ENCODE data around the gene GALNT14. TPM values are rescaled to one million over a fixed set of nuclear protein-coding genes. Genes with fewer than 3 reads are reported as not detected.
A peak's percentile ranks its signal among the peaks of the same experiment; 100 is the strongest.

GALNT14 gene
- polyA plus RNA-seq, 6 donors from 2014 or later = 0.45 to 1.4 (median 0.64) TPM; not detected in 2

DNA sequence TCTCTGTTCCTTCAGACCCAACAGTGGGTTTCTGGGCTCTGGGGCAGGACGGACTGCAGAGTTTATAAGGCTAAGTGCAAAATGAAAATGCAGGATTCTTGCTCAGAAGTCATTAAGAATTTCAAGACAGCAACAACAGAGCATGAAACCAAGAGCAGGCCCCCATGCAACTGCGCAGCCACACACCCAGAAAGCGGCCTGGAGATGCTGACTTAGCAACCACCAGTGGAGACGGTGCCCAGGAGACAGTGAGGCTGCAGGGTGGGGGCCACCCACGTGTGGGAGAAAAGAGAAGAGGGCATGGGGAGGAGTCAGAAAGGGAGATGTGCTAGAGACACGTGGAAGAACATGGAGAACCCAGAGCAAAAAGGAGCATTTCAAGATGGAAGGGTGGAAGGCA is 66.5 kb downstream of the GALNT14 start:
- ATAC-seq (ENCODE audit: low read depth in 2 of 2) (no peak), DNase-seq (no peak)
- H3K4me3 Mint-ChIP-seq = no peak overlapping the region
- H3K27me3 Mint-ChIP-seq = no peaks in the 10 kb centered on the region
- H3K36me3 Mint-ChIP-seq = no peaks in the 10 kb centered on the region
- H3K27ac Mint-ChIP-seq = peak overlapping the region in 1 of 6 donors; percentile 90
- H3K4me1 Mint-ChIP-seq = peaks cover 0 to 3% (median 0%) of the 10 kb centered on the region in 3 donors
- H3K9me3 Mint-ChIP-seq = no peaks in the 10 kb centered on the region

DNA sequence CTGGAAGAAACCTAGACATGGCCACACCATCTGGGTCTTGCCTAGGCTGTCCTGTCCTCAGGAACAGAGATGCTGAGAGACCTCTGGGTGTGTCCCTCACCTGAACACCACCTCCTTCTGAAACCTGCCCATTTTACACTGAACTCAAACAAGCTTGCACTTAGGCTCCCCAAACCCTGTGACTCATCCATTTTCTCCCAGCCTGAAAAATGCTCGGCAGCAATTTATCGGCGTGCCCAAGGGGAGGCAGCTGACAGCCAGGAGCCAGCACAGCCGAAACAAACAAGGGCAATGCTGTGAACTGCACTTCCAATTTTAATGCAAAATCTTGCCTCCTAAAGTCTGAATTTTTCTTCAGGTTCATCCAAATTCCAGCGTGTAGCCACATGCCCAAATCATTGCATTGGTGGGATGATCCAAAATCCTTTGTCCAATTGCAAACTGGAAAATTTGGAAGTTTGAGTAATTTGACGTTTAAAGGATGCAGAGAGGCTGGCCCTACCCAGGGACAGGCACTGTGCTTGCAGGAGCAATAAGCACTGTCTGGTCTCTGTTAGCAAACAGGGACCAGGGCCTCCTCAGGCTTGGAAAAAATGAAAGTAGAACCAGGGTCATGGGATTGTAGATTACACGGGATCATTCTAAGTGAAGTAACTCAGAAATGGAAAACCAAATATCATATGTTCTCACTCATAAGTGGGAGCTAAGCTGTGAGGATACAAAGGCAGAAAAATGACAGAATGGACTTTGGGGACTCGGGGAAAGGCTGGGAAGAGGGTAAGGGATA is 67.7 kb downstream of the GALNT14 start:
- H3K36me3 Mint-ChIP-seq = no peaks in the 10 kb centered on the region
- ATAC-seq (ENCODE audit: low read depth in 2 of 2) = no peak
- H3K27ac Mint-ChIP-seq = peak overlapping the region in 2 of 6 donors; percentile 27 to 49
- H3K9me3 Mint-ChIP-seq = no peaks in the 10 kb centered on the region
- DNase-seq = no peak
- peaks cover 0 to 3% (median 0%) of the 10 kb centered on the region in 3 donors for H3K4me1 Mint-ChIP-seq
- no peaks in the 10 kb centered on the region for H3K27me3 Mint-ChIP-seq
- no peak overlapping the region for H3K4me3 Mint-ChIP-seq

DNA sequence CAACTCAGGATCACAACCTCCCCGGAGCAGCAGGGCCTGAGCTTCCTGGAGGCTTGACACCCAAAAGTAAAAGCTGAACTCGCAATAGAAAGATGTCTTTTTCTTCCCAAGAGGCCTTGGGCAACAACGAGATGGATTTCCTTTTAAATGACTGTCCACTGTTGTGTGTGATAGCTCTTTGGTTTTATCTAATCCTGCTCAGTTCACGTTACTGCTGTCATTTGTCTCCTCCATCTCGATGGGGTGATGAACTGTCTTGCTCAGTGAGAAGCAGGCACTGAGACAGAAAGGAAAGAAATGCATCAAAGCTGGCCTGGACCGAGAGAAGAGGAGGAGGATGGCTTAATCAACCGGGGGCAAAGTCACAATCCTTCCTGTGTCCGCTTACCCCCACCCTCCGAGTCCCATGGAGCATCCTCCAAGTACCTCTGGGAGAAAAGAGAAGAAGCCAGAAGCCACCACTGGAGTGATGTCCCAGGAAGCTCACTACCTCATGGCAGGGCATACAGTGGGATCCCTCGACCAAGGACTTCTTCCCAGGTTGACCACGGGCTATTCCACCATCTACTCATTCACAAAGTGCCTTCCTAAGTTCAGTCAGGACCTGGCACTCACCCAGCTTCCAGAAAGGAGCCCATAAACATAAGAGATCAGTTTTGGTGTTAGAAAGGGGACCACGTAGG is 68.5 kb downstream of the GALNT14 start:
- peaks cover 0 to 3% (median 0%) of the 10 kb centered on the region in 3 donors for H3K4me1 Mint-ChIP-seq
- H3K36me3 Mint-ChIP-seq = no peaks in the 10 kb centered on the region
- peak overlapping the region in 1 of 6 donors; percentile 21 for H3K27ac Mint-ChIP-seq
- ATAC-seq (ENCODE audit: low read depth in 2 of 2) (no peak), DNase-seq (no peak)
- H3K27me3 Mint-ChIP-seq = no peaks in the 10 kb centered on the region
- H3K4me3 Mint-ChIP-seq = no peak overlapping the region
- H3K9me3 Mint-ChIP-seq = no peaks in the 10 kb centered on the region

DNA sequence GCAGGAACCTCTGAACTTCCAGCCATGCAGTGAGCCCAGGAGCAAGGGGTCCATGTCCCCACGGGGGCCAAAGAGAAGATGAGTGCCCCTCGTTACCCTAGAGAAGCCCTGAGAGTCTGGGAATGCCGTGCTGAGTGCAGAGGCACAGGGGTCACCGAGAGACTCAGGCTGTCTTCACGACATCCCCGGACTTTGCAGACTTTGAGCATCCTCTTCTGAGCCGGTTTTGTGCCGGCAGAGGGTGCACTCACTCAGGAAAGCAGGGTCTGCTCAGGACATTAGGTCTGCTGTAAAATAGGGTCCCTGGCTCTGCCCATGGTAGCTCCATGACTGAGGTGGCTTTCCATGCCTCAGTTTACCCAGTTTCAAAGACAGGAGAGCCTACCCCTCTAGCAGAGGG is 71.0 kb downstream of the GALNT14 start:
- DNase-seq (no peak), ATAC-seq (ENCODE audit: low read depth in 2 of 2) (no peak)
- Mint-ChIP-seq H3K27ac (no peak overlapping the region), H3K9me3 (peaks cover 0 to 5% (median 0%) of the 10 kb centered on the region in 7 donors), H3K4me1 (peaks cover 0 to 3% (median 0%) of the 10 kb centered on the region in 3 donors), H3K36me3 (no peaks in the 10 kb centered on the region), H3K4me3 (no peak overlapping the region), H3K27me3 (no peaks in the 10 kb centered on the region)

DNA sequence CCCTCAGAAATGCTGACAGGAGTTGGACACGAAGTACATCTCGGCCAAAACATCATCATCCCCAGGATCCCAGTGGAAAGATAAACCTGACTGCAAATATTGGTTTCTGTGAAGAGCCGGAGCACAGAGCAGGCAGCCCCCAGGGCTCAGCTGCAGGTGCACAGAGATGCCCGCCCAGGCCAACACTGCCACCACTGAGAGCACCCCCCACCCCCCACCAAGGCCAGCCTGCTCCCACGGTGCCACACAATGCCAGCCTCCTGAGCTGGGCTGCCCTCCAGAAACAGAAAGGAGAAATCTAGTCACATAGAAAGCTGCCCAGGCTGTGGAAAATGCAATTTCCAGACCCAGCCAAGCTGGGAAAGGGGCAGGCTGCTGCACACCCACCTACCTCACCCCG is 71.7 kb downstream of the GALNT14 start:
- H3K27me3 Mint-ChIP-seq = no peaks in the 10 kb centered on the region
- no peak overlapping the region for H3K27ac Mint-ChIP-seq
- no peaks in the 10 kb centered on the region for H3K36me3 Mint-ChIP-seq
- no peak for ATAC-seq (ENCODE audit: low read depth in 2 of 2)
- H3K4me1 Mint-ChIP-seq = no peaks in the 10 kb centered on the region
- peaks cover 0 to 5% (median 0%) of the 10 kb centered on the region in 7 donors for H3K9me3 Mint-ChIP-seq
- H3K4me3 Mint-ChIP-seq = no peak overlapping the region
- DNase-seq = no peak

DNA sequence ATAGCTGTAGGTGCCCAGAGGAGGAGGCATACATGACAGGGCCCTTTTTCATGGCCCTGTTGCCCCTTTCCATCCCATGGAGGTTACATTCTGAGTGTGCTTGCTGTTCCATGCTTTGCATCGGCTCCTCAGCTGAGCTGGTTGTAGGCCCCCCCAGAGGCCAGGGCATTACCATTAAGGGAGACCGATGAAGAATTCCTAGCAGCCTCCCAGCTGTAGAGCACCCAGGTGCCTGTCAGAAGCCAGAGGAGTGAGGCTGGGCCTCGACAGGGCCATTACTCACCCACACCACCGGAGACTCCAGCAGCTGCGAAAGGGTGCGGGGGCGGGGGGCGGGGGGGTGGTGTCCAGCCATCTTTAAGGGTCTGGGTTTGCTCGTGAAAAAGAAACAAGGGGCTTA is 72.2 kb downstream of the GALNT14 start:
- no peak for ATAC-seq (ENCODE audit: low read depth in 2 of 2)
- no peak for DNase-seq
- H3K4me3 Mint-ChIP-seq = no peak overlapping the region
- H3K27me3 Mint-ChIP-seq = no peaks in the 10 kb centered on the region
- H3K4me1 Mint-ChIP-seq = no peaks in the 10 kb centered on the region
- no peak overlapping the region for H3K27ac Mint-ChIP-seq
- H3K9me3 Mint-ChIP-seq = peaks cover 0 to 5% (median 0%) of the 10 kb centered on the region in 7 donors
- H3K36me3 Mint-ChIP-seq = no peaks in the 10 kb centered on the region

DNA sequence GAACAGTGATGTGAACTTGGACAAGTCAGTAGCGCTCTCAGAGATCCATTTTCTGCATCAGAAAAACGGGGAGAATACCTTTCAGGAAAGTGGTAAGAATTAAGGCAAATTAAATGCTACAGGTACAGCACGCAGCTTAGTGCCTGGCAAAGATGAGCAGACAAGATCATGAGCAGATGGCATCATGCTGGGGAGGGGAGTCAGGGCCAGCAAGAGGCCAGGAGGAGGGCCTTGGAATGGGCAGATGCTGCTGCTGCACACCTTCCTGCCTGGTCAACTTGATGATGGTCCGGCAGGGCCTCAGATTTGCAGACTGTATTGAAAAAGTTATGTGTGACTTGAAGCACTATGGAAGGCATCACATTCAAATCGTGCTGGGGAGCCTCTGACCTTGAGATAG is 72.9 kb downstream of the GALNT14 start:
- no peaks in the 10 kb centered on the region for H3K36me3 Mint-ChIP-seq
- H3K9me3 Mint-ChIP-seq = peaks cover 0 to 5% (median 2%) of the 10 kb centered on the region in 7 donors
- no peak overlapping the region for H3K27ac Mint-ChIP-seq
- ATAC-seq (ENCODE audit: low read depth in 2 of 2) = no peak
- H3K4me1 Mint-ChIP-seq = no peaks in the 10 kb centered on the region
- H3K27me3 Mint-ChIP-seq = no peaks in the 10 kb centered on the region
- DNase-seq = no peak
- H3K4me3 Mint-ChIP-seq = no peak overlapping the region

DNA sequence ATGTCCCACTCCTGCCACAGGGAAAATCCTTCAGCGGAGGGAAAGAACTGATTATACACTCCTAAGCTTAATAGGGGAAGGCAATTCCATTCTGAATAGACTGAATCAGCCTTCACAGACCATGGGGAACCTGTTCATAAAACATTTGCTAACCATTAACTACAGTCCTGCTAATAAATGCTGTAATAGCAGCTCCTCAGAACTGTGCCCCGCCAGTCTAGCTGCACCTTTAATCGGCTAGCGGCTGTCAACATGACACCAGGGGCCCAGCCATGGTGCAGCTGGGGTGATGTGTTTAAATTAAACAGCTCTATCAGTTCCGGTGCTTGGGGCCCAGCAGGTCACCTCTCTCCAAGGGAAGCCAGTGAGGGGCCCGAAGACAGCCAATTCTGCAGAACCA is 77.8 kb downstream of the GALNT14 start:
- no peak overlapping the region for H3K27ac Mint-ChIP-seq
- DNase-seq = no peak
- no peak overlapping the region for H3K4me3 Mint-ChIP-seq
- H3K9me3 Mint-ChIP-seq = peaks cover 0 to 5% (median 2%) of the 10 kb centered on the region in 7 donors
- no peaks in the 10 kb centered on the region for H3K27me3 Mint-ChIP-seq
- ATAC-seq (ENCODE audit: low read depth in 2 of 2) = no peak
- no peaks in the 10 kb centered on the region for H3K4me1 Mint-ChIP-seq
- no peaks in the 10 kb centered on the region for H3K36me3 Mint-ChIP-seq

DNA sequence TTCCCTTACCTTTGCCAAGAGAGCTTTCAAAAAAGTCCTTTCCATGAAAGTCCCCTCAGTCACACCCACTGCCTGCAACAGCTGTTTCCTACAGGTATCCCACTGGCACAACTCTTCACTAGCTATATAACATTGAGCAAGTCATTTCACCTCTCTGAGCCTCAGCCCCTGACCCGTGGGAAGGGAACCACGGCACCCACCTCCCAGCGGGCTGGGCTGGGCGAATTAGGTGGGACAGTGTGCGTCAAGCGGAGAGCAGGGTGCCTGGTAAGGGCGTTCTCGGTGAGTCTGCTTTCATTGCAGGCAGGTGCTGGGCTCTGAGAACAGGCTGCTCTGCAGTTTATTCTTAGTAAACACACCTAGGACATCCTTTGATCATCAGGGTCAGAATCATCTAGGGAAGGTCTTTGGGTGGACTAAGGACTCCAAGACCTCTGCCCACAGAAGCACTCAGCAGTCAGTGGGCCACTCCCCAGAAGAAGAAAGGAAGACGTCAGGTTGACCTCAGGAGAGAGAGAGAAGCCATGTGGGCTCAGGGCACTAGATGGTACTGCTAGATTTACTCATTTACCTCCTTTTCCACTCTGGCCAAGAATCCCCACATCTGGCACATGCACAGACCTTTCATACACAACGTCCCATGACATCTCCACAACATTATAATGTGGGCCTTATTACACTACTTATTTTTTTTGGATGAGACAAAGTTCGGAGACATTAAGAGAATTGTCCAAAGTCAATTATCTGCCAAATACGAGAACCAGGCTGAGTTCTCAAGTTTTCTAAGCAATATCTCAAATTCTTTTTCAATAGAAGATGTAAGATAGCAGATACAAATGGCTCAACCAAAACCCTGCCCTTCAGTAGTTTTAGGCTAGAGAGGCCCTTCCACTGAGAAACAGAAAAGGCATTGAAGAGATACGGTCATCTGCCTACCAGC is 79.9 kb downstream of the GALNT14 start:
- no peak for DNase-seq
- H3K36me3 Mint-ChIP-seq = no peaks in the 10 kb centered on the region
- no peak for ATAC-seq (ENCODE audit: low read depth in 2 of 2)
- H3K27me3 Mint-ChIP-seq = no peaks in the 10 kb centered on the region
- H3K9me3 Mint-ChIP-seq = peaks cover 0 to 5% (median 0%) of the 10 kb centered on the region in 7 donors
- H3K4me3 Mint-ChIP-seq = no peak overlapping the region
- H3K4me1 Mint-ChIP-seq = no peaks in the 10 kb centered on the region
- H3K27ac Mint-ChIP-seq = peak overlapping the region in 1 of 6 donors; percentile 50

DNA sequence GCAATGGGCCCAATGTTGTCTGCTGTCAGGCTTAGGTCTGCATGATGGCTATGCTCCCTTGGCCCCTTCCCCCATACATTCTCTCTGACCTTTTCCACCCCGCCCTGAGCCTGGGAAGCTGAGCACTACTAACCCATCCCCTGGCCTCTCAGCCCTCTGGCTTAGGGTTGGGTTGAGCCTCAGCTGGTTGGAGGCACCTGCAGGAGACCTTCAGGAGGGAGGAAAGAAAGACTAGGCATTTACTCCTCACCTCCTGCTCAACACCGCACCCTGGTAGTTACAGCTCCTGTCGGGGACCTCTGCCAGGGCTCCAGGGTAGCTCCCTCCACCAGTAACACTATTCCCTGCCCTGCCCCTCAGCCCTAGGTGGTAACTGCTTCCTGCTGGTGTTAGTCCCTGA is 80.5 kb downstream of the GALNT14 start:
- peak overlapping the region in 1 of 6 donors; percentile 50 for H3K27ac Mint-ChIP-seq
- no peak overlapping the region for H3K4me3 Mint-ChIP-seq
- H3K36me3 Mint-ChIP-seq = no peaks in the 10 kb centered on the region
- H3K4me1 Mint-ChIP-seq = no peaks in the 10 kb centered on the region
- DNase-seq (no peak), ATAC-seq (ENCODE audit: low read depth in 2 of 2) (no peak)
- H3K9me3 Mint-ChIP-seq = peaks cover 0 to 4% (median 0%) of the 10 kb centered on the region in 7 donors
- H3K27me3 Mint-ChIP-seq = no peaks in the 10 kb centered on the region

DNA sequence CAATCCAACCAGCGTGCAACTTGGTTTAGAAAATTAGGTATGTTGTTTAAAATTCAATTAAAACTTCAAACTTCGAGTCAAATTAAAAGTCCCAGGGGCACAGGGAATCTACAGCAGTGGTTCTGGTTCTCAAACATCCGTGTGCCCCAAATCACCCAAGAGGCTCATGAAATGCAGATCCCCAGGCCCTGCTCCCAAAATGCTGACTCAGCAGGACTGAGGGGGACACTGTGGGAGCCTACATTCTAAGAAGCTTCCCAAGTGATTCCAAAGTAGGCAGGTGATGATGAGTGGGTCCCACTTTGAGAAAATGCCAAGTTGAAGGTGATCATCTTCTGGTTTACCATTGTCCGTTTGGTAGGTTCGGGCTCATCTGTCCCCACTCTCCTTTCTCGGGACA is 82.3 kb downstream of the GALNT14 start:
- DNase-seq (no peak), ATAC-seq (ENCODE audit: low read depth in 2 of 2) (no peak)
- H3K27me3 Mint-ChIP-seq = no peaks in the 10 kb centered on the region
- no peaks in the 10 kb centered on the region for H3K36me3 Mint-ChIP-seq
- peaks cover 0 to 2% (median 0%) of the 10 kb centered on the region in 7 donors for H3K9me3 Mint-ChIP-seq
- H3K27ac Mint-ChIP-seq = no peak overlapping the region
- H3K4me3 Mint-ChIP-seq = no peak overlapping the region
- peaks cover 0 to 9% (median 0%) of the 10 kb centered on the region in 3 donors for H3K4me1 Mint-ChIP-seq

DNA sequence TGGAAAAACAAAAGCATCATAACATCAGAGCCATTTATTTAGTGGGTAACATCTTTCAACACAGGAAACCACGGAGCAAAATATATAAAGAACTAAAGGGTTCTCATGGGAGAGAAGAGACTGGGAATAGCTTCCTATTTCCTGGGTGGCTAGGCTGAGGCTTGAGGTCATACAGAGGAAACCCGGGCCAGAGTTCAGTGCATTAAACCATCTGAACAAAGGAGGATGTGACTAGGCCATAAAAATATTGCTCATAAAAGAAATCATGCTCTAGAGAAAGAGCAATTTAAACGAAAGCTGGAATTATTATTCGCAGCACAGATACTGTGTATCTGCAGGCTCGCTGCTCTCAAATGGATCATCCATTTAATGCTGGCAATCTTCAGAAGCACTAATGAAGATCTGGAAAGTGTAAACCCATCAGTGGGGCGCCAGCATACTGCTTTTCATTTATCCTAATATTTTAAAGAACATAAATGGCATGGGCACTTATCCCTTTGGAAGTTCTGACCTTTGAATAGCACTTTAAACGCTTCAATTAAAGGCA is 83.3 kb downstream of the GALNT14 start:
- no peak overlapping the region for H3K4me3 Mint-ChIP-seq
- H3K36me3 Mint-ChIP-seq = no peaks in the 10 kb centered on the region
- H3K27ac Mint-ChIP-seq = no peak overlapping the region
- no peaks in the 10 kb centered on the region for H3K27me3 Mint-ChIP-seq
- no peak for ATAC-seq (ENCODE audit: low read depth in 2 of 2)
- H3K9me3 Mint-ChIP-seq = no peaks in the 10 kb centered on the region
- peaks cover 0 to 9% (median 0%) of the 10 kb centered on the region in 3 donors for H3K4me1 Mint-ChIP-seq
- no peak for DNase-seq
